H1 (cell line): Measurements from ENCODE around the gene PRRT2. TPM values are rescaled to one million over a fixed set of nuclear protein-coding genes. Genes with fewer than 3 reads are reported as not detected.

ENCODE experiments used
- CTCF ChIA-PET: fragments of 300-600 bp; sonication (Branson Sonifier 250); formaldehyde crosslinking; loops from one replicate; lab custom pipeline; 2021; ENCODE audit not compliant: partially characterized antibody; lab: Charles Lee
- POLR2A ChIA-PET: fragments of 300-600 bp; sonication (Branson Sonifier 250); formaldehyde crosslinking; loops from one replicate; lab custom pipeline; 2021; ENCODE audit warnings: inconsistent platforms; ENCODE audit not compliant: partially characterized antibody; lab: Charles Lee
- DNase-seq, 2 experiments: peaks; one replicate each; pipeline versions ENCODE4 v3.0.0 to v3.0.0-alpha.2; 2010 to 2022; ENCODE audit warnings: low spot score in 2 of 2, low read depth in 1 of 2, mixed read lengths in 1 of 2
- FAIRE-seq: peaks from 2 replicates; lab custom pipeline; 2011; peaks lifted over from hg19 to GRCh38; lab: Jason Lieb, UNC
- H2AFZ ChIP-seq: 2 replicates; pipeline ENCODE4 v1.8.1; 2012; ENCODE audit warnings: low read length, inconsistent platforms
- H2AK5ac ChIP-seq: 2 replicates; pipeline ENCODE4 v1.6.1; 2013; ENCODE audit warnings: low read depth, low read length
- H2BK120ac ChIP-seq: replicated peaks from 2 replicates; pipeline ENCODE3; 2013; ENCODE audit warnings: low read depth, low read length, inconsistent platforms
- H2BK12ac ChIP-seq: 2 replicates; pipeline ENCODE4 v1.6.1; 2013; ENCODE audit warnings: low read depth, low read length
- H2BK15ac ChIP-seq: 2 replicates; pipeline ENCODE4 v1.6.1; 2013; ENCODE audit warnings: low read length
- H2BK20ac ChIP-seq: 2 replicates; pipeline ENCODE4 v1.6.1; 2013; ENCODE audit warnings: low read length
- H2BK5ac ChIP-seq: 2 replicates; pipeline ENCODE4 v1.6.1; 2013; ENCODE audit warnings: low read depth, low read length
- H3K14ac ChIP-seq: 2 replicates; pipeline ENCODE4 v1.6.1; 2013; ENCODE audit warnings: inconsistent platforms; ENCODE audit not compliant: insufficient read length
- H3K18ac ChIP-seq: 2 replicates; pipeline ENCODE4 v1.6.1; 2013; ENCODE audit warnings: low read length; ENCODE audit errors: extremely low read depth
- H3K23ac ChIP-seq: 2 replicates; pipeline ENCODE4 v1.6.1; 2013; ENCODE audit warnings: inconsistent platforms; ENCODE audit not compliant: insufficient read length
- H3K23me2 ChIP-seq: 2 replicates; pipeline ENCODE4 v1.6.1; 2013; ENCODE audit warnings: low read depth, low read length
- H3K27ac ChIP-seq: 2 replicates; pipeline ENCODE4 v1.6.1; 2011; ENCODE audit warnings: low read depth, low read length, inconsistent platforms
- H3K27me3 ChIP-seq, 4 experiments: replicated peaks in 1 of 4; 1 replicate in 1 of 4; 2 replicates in 3 of 4; pipeline versions ENCODE4 v1.6.1 to v1.8.1; 2011 to 2013; ENCODE audit warnings: low read length in 3 of 4, mild to moderate bottlenecking in 3 of 4, inconsistent platforms in 2 of 4, mixed read lengths in 2 of 4, moderate library complexity in 1 of 4; ENCODE audit not compliant: control insufficient read depth in 3 of 4, insufficient read depth in 3 of 4; ENCODE audit errors: extremely low read depth in 1 of 4
- H3K36me3 ChIP-seq, 4 experiments: 2 replicates each; pipeline versions ENCODE4 v1.6.1 to v1.8.1; 2011 to 2013; ENCODE audit warnings: mild to moderate bottlenecking in 4 of 4, low read length in 3 of 4, moderate library complexity in 2 of 4, control low read depth in 1 of 4, inconsistent platforms in 1 of 4; ENCODE audit not compliant: insufficient read depth in 4 of 4, control insufficient read depth in 2 of 4
- H3K4ac ChIP-seq: replicated peaks from 2 replicates; pipeline ENCODE3; 2013; ENCODE audit warnings: low read length, low read depth, mixed read lengths, inconsistent platforms; ENCODE audit not compliant: insufficient read length
- H3K4me1 ChIP-seq, 4 experiments: replicated peaks in 1 of 4; 1 replicate in 1 of 4; 2 replicates in 3 of 4; pipeline versions ENCODE4 v1.6.1 to v1.8.1; 2011 to 2013; ENCODE audit warnings: low read length in 3 of 4, inconsistent platforms in 2 of 4, mixed read lengths in 1 of 4; ENCODE audit not compliant: insufficient read depth in 4 of 4, control insufficient read depth in 3 of 4
- H3K4me2 ChIP-seq, 2 experiments: 2 replicates each; pipeline versions ENCODE4 v1.6.1 to v1.8.1; 2011 to 2013; ENCODE audit warnings: low read depth in 2 of 2, low read length in 2 of 2, control low read depth in 1 of 2, inconsistent platforms in 1 of 2, mild to moderate bottlenecking in 1 of 2; ENCODE audit not compliant: insufficient read depth in 1 of 2
- H3K4me3 ChIP-seq, 4 experiments: fragments of 200-600, 300-600 bp in 1 of 4; sonication (generic), shearing (Covaris generic), sonication (Bioruptor Twin) in 1 of 4; 2 replicates each; pipeline versions ENCODE4 v1.5.1 to v1.8.1; 2011 to 2016; ENCODE audit warnings: low read length in 4 of 4, low read depth in 3 of 4, control low read depth in 2 of 4, inconsistent platforms in 2 of 4, mild to moderate bottlenecking in 2 of 4, mixed read lengths in 1 of 4, moderate library complexity in 1 of 4; ENCODE audit not compliant: insufficient read depth in 2 of 4; ENCODE audit errors: extremely low read depth in 1 of 4
- H3K56ac ChIP-seq: replicated peaks from 2 replicates; pipeline ENCODE3; 2013; ENCODE audit warnings: low read depth, mild to moderate bottlenecking, mixed read lengths, low read length, inconsistent platforms; ENCODE audit not compliant: insufficient read length
- H3K79me1 ChIP-seq: 2 replicates; pipeline ENCODE4 v1.6.1; 2013; ENCODE audit warnings: low read depth, low read length, control low read depth
- H3K79me2 ChIP-seq, 2 experiments: 2 replicates each; pipeline versions ENCODE4 v1.6.1 to v1.8.1; 2012 to 2013; ENCODE audit warnings: low read length in 2 of 2, mild to moderate bottlenecking in 2 of 2, inconsistent platforms in 1 of 2; ENCODE audit not compliant: insufficient read depth in 2 of 2, control insufficient read depth in 1 of 2
- H3K9ac ChIP-seq, 4 experiments: replicated peaks in 1 of 4; 1 replicate in 1 of 4; 2 replicates in 3 of 4; pipeline versions ENCODE4 v1.6.1 to v1.8.1; 2011 to 2013; ENCODE audit warnings: low read depth in 3 of 4, low read length in 3 of 4, control low read depth in 2 of 4, mild to moderate bottlenecking in 2 of 4, moderate library complexity in 2 of 4, inconsistent platforms in 1 of 4; ENCODE audit errors: extremely low read depth in 1 of 4
- H3K9me3 ChIP-seq, 2 experiments: 2 replicates each; pipeline versions ENCODE4 v1.6.1 to v1.8.1; 2012 to 2013; ENCODE audit warnings: mild to moderate bottlenecking in 2 of 2, moderate library complexity in 2 of 2, control low read depth in 1 of 2, inconsistent platforms in 1 of 2, low read depth in 1 of 2, low read length in 1 of 2, mixed read lengths in 1 of 2; ENCODE audit not compliant: insufficient read depth in 2 of 2
- H4K20me1 ChIP-seq, 2 experiments: replicated peaks in 1 of 2; 2 replicates each; pipeline versions ENCODE3 to v1.8.1; 2011 to 2013; ENCODE audit warnings: inconsistent platforms in 2 of 2, low read length in 2 of 2, mild to moderate bottlenecking in 1 of 2; ENCODE audit not compliant: insufficient read depth in 2 of 2, control insufficient read depth in 1 of 2
- H4K5ac ChIP-seq: 2 replicates; pipeline ENCODE4 v1.6.1; 2013; ENCODE audit warnings: low read length, low read depth, mixed read lengths, inconsistent platforms; ENCODE audit not compliant: insufficient read length
- H4K8ac ChIP-seq: 2 replicates; pipeline ENCODE4 v1.8.0; 2013; ENCODE audit warnings: mild to moderate bottlenecking, moderate library complexity, low read length, inconsistent platforms; ENCODE audit not compliant: insufficient read depth; ENCODE audit errors: extremely low read depth
- H4K91ac ChIP-seq: replicated peaks from 2 replicates; pipeline ENCODE3; 2013; ENCODE audit warnings: low read length, mixed read lengths, inconsistent platforms; ENCODE audit not compliant: insufficient read length
- CBX5 ChIP-seq: fragments of 300-800, 300-1000 bp; sonication (generic); IDR thresholded peaks from 2 replicates; pipeline ENCODE4 v1.7.1; 2016; ENCODE audit warnings: antibody characterized with exemption, low read length, low read depth
- CHD1 ChIP-seq: IDR thresholded peaks from 2 replicates; pipeline ENCODE4 v1.6.1; 2012; ENCODE audit warnings: low read depth, low read length, improper control_type of control experiment
- CTBP2 ChIP-seq: IDR thresholded peaks from 2 replicates; pipeline ENCODE4 v1.7.0; 2011; ENCODE audit warnings: borderline replicate concordance, mild to moderate bottlenecking, moderate library complexity, mixed read lengths, low read length; ENCODE audit not compliant: insufficient read depth, insufficient read length
- CTCF ChIP-seq, 3 experiments: IDR thresholded peaks; 1 replicate in 2 of 3; 2 replicates in 1 of 3; pipeline versions ENCODE4 v1.5.1 to v1.6.1; 2011; ENCODE audit warnings: low read length in 3 of 3, mild to moderate bottlenecking in 3 of 3, inconsistent platforms in 2 of 3, low read depth in 1 of 3, moderate library complexity in 1 of 3; ENCODE audit not compliant: insufficient read depth in 1 of 3; ENCODE audit errors: control extremely low read depth in 1 of 3
- FOSL1 ChIP-seq: IDR thresholded peaks from 2 replicates; pipeline ENCODE4 v1.6.1; 2011; ENCODE audit warnings: mild to moderate bottlenecking, low read depth, low read length, moderate library complexity; ENCODE audit not compliant: insufficient read depth
- HDAC2 ChIP-seq, 2 experiments: fragments of 300-600 bp in 1 of 2; sonication (generic) in 1 of 2; IDR thresholded peaks; 2 replicates each; pipeline ENCODE4 v1.6.1; 2011 to 2012; ENCODE audit warnings: low read depth in 2 of 2, low read length in 2 of 2, mild to moderate bottlenecking in 2 of 2, moderate library complexity in 2 of 2, borderline replicate concordance in 1 of 2, inconsistent platforms in 1 of 2
- HDAC6 ChIP-seq: IDR thresholded peaks from one replicate; pipeline ENCODE4 v1.7.1; 2012; ENCODE audit warnings: low read depth, mild to moderate bottlenecking, inconsistent platforms, low read length, moderate library complexity
- PHF8 ChIP-seq: fragments of 200-600 bp; sonication (generic); conservative IDR thresholded peaks from 2 replicates; pipeline ENCODE4 v1.7.1; 2012; ENCODE audit warnings: low read depth, mild to moderate bottlenecking, inconsistent platforms, low read length, moderate library complexity
- POLR2A ChIP-seq, 2 experiments: IDR thresholded peaks; 1 replicate in 1 of 2; 2 replicates in 1 of 2; pipeline ENCODE4 v1.6.1; 2011; ENCODE audit warnings: low read depth in 2 of 2, low read length in 2 of 2, mild to moderate bottlenecking in 2 of 2; ENCODE audit errors: control extremely low read depth in 1 of 2
- RBBP5 ChIP-seq: IDR thresholded peaks from 2 replicates; pipeline ENCODE4 v1.7.1; 2012; ENCODE audit warnings: low read depth, mild to moderate bottlenecking, inconsistent platforms, low read length, moderate library complexity, borderline replicate concordance
- RXRA ChIP-seq: IDR thresholded peaks from 2 replicates; pipeline ENCODE4 v1.6.1; 2011; ENCODE audit warnings: low read depth, mild to moderate bottlenecking, low read length, moderate library complexity; ENCODE audit not compliant: insufficient read depth
- WGBS, 2 experiments: shearing (Covaris generic) in 1 of 2; methylation state at CpG; one replicate each; pipeline versions ENCODE4 v1.1.6 to v1.1.7; 2013 to 2015; ENCODE audit warnings: low lambda C conversion rate in 2 of 2, mixed read lengths in 2 of 2, inconsistent platforms in 1 of 2, low coverage in 1 of 2, missing lambda C conversion rate in 1 of 2; ENCODE audit not compliant: insufficient replicate concordance in 2 of 2, insufficient coverage in 1 of 2, insufficient read length in 1 of 2; ENCODE audit errors: extremely low coverage in 1 of 2, missing lambda C conversion rate in 1 of 2; 5-methylcytosine and 5-hydroxymethylcytosine counted together
- polyA plus RNA-seq, 7 experiments: library from polyadenylated mRNA; depleted of rRNA in 3 of 7; stranded (reverse) in 5 of 7; unstranded in 2 of 7; fragments of >200 nt in 5 of 7; fragments of 200-250 nt in 2 of 7; gene quantifications; 1 replicate in 5 of 7; 2 replicates in 1 of 7; 4 replicates in 1 of 7; pipeline versions ENCODE4 v1.2.1 to v1.2.3, GENCODE V29; 2011 to 2013; ENCODE audit warnings: missing spikeins in 2 of 7, mixed read lengths in 2 of 7
- total RNA-seq: library from RNA; stranded (reverse); fragmentation: NEBNext Ultra II Directional; extraction: Animal tissue kit (Norgen Biotek cat#: 25700); gene quantifications from 2 replicates; pipeline ENCODE4 v1.2.1, GENCODE V29; 2021

The PRRT2 gene
- total and polyA plus RNA-seq, 2 of the 8 experiments (the other 6 are each of a cell fraction or from before 2014, with no cell fraction given), result 12.8 to 32.6 TPM

- Histone ChIP-seq H3K4ac (no peak overlapping the region), H4K20me1 (no peaks in the 10 kb centered on the region), H3K9me3 (no peaks in the 10 kb centered on the region), H2BK120ac (no peak overlapping the region), H2BK5ac (no peak overlapping the region), H3K4me1 (peaks cover 0 to 2% (median 0%) of the 10 kb centered on the region in 4 experiments; a peak in 1 of 7 replicates), H2AFZ (no peak overlapping the region), H4K8ac (no peak overlapping the region), H3K79me2 (no peaks in the 10 kb centered on the region), H4K91ac (no peak overlapping the region), H3K27me3 (0 out of 7 replicates have a peak, but pooled peaks cover 0 to 3% (median 0%) of the 10 kb centered on the region in 4 experiments), H3K79me1 (no peaks in the 10 kb centered on the region), H2BK20ac (no peak overlapping the region), H3K4me3 (no peak overlapping the region), H3K23ac (no peak overlapping the region), H3K18ac (no peak overlapping the region), H3K27ac (no peak overlapping the region), H3K23me2 (no peaks in the 10 kb centered on the region), H3K9ac (no peak overlapping the region), H3K36me3 (no peaks in the 10 kb centered on the region), H3K14ac (no peak overlapping the region), H2BK15ac (no peak overlapping the region), H4K5ac (no peak overlapping the region), H3K4me2 (no peak overlapping the region), H2AK5ac (no peak overlapping the region), H3K56ac (no peak overlapping the region), H2BK12ac (no peak overlapping the region)
- WGBS, 2 experiments, result 95% methylated on average over 5 of the region's 5 CpGs; no CpG with 5 or more reads in 1 of the 2 experiments
- DNase-seq (no peak), FAIRE-seq (no peak)
- ChIA-PET POLR2A (interaction anchor here (1.0 to 3.0 kb wide), 4 partner anchors 9 to 18 kb away, joined by 4 to 16 read pairs (median 8); partner anchors contain the start of gene PAGR1), CTCF (interaction anchor here (0.6 to 3.6 kb wide), 7 partner anchors 9 to 127 kb away, joined by 3 to 27 read pairs (median 3); partner anchors contain the start of gene CDIPT)
- TF ChIP-seq HDAC6 (no peak), HDAC2 (IDR thresholded peaks at IDR 0.05; ENCODE audit: borderline replicate concordance in 1 of 2, low read depth in 2 of 2, low read length in 2 of 2) (no peak), PHF8 (no peak), RBBP5 (no peak), CTBP2 (no peak), POLR2A (IDR thresholded peaks at IDR 0.05; ENCODE audit: control extremely low read depth in 1 of 2, low read depth in 2 of 2, low read length in 2 of 2) (no peak), FOSL1 (no peak), CTCF (IDR thresholded peaks at IDR 0.05; ENCODE audit: control extremely low read depth in 1 of 3, insufficient read depth in 1 of 3, low read depth in 1 of 3, low read length in 3 of 3) (no peak), CHD1 (no peak), CBX5 (no peak), RXRA (no peak)
Measured at GRCh38 chr16:29834079-29834478, 22.1 kb downstream of the PRRT2 start.
